GM23338 (cell line): ENCODE data around the gene KRTAP6-1. TPM values are rescaled to one million over a fixed set of nuclear protein-coding genes. Genes with fewer than 3 reads are reported as not detected.

Experiments used
- ATAC-seq: fragments of 200-7000 bp; cut with Tn5 transposase; 3 replicates; pipeline ENCODE4 v1.9.1; 2020
- DNase-seq: peaks from one replicate; pipeline ENCODE4 v3.0.0-alpha.2; 2015; ENCODE audit warnings: low spot score
- H2AFZ ChIP-seq: fragments of 200-600 bp; sonication (generic); 2 replicates; pipeline ENCODE4 v1.8.0; 2016; ENCODE audit warnings: antibody characterized with exemption, mild to moderate bottlenecking, moderate library complexity
- H3F3A ChIP-seq: fragments of 200-600 bp; sonication (generic); replicated peaks from 2 replicates; pipeline ENCODE4 v1.8.0; 2017; ENCODE audit warnings: antibody characterized with exemption, mixed run types, low read depth
- H3K27ac ChIP-seq: fragments of 200-600 bp; sonication (generic); 2 replicates; pipeline ENCODE4 v1.6.1; 2016; ENCODE audit warnings: low read depth
- H3K27me3 ChIP-seq: fragments of 200-600 bp; sonication (generic); 2 replicates; pipeline ENCODE4 v1.8.0; 2016; ENCODE audit warnings: mild to moderate bottlenecking, mixed run types, moderate library complexity; ENCODE audit not compliant: insufficient read depth
- H3K36me3 ChIP-seq: fragments of 200-600 bp; sonication (generic); 2 replicates; pipeline ENCODE4 v1.8.0; 2016; ENCODE audit warnings: mild to moderate bottlenecking; ENCODE audit not compliant: insufficient read depth
- H3K4me1 ChIP-seq: fragments of 200-600 bp; sonication (generic); 2 replicates; pipeline ENCODE4 v1.8.0; 2016; ENCODE audit warnings: mild to moderate bottlenecking, moderate library complexity; ENCODE audit not compliant: insufficient read depth
- H3K4me2 ChIP-seq: fragments of 200-600 bp; sonication (generic); 2 replicates; pipeline ENCODE4 v1.7.1; 2017; ENCODE audit warnings: mixed run types
- H3K4me3 ChIP-seq: fragments of 200-600 bp; sonication (generic); 2 replicates; pipeline ENCODE4 v1.6.1; 2016; ENCODE audit warnings: mixed run types
- H3K79me2 ChIP-seq: fragments of 200-600 bp; sonication (generic); replicated peaks from 2 replicates; pipeline ENCODE4 v1.8.0; 2017; ENCODE audit warnings: mild to moderate bottlenecking; ENCODE audit not compliant: insufficient read depth
- H3K9me2 ChIP-seq: fragments of 200-600 bp; sonication (generic); 2 replicates; pipeline ENCODE4 v1.8.0; 2017; ENCODE audit not compliant: insufficient read depth
- H4K20me1 ChIP-seq: fragments of 200-600 bp; sonication (generic); replicated peaks from 2 replicates; pipeline ENCODE4 v1.8.0; 2017; ENCODE audit warnings: mild to moderate bottlenecking; ENCODE audit not compliant: insufficient read depth
- H3K27ac Mint-ChIP-seq: 2 replicates; pipeline ENCODE4 v1.8.0; 2020; ENCODE audit warnings: inconsistent platforms, mild to moderate bottlenecking, moderate library complexity, mixed read lengths
- H3K27me3 Mint-ChIP-seq: 3 replicates; pipeline ENCODE4 v1.8.0; 2022; ENCODE audit warnings: low read depth, mild to moderate bottlenecking, moderate library complexity, mixed read lengths, inconsistent platforms; ENCODE audit not compliant: insufficient read depth, poor library complexity
- H3K36me3 Mint-ChIP-seq: 3 replicates; pipeline ENCODE4 v1.8.0; 2021; ENCODE audit warnings: low read depth, mild to moderate bottlenecking, inconsistent platforms, moderate library complexity, mixed read lengths
- H3K4me1 Mint-ChIP-seq: 3 replicates; pipeline ENCODE4 v1.8.0; 2020; ENCODE audit warnings: mild to moderate bottlenecking, inconsistent platforms, mixed read lengths
- H3K4me3 Mint-ChIP-seq: 3 replicates; pipeline ENCODE4 v1.8.0; 2021; ENCODE audit warnings: moderate library complexity, mild to moderate bottlenecking, inconsistent platforms, mixed read lengths
- H3K9me3 Mint-ChIP-seq: 3 replicates; pipeline ENCODE4 v1.8.0; 2020; ENCODE audit warnings: moderate library complexity, mild to moderate bottlenecking, inconsistent platforms, mixed read lengths
- CREB1 ChIP-seq: fragments of 250-450 bp; sonication (Bioruptor Pico); IDR thresholded peaks from 2 replicates; pipeline ENCODE4 v1.5.0; 2020; ENCODE audit warnings: low read depth, mild to moderate bottlenecking, moderate library complexity
- ETS1 ChIP-seq: IDR thresholded peaks from 2 replicates; pipeline ENCODE4 v1.6.1; 2016; ENCODE audit warnings: antibody characterized with exemption
- EZH2 ChIP-seq: fragments of 200-600 bp; sonication (generic); IDR thresholded peaks from one replicate; pipeline ENCODE4 v1.8.0; 2017; ENCODE audit warnings: antibody characterized with exemption, mild to moderate bottlenecking, low read depth; ENCODE audit not compliant: unreplicated experiment
- EZH2phosphoT487 ChIP-seq: fragments of 200-600 bp; sonication (generic); IDR thresholded peaks from one replicate; pipeline ENCODE4 v1.8.1; 2018; ENCODE audit warnings: antibody characterized with exemption; ENCODE audit not compliant: unreplicated experiment
- NANOG ChIP-seq: IDR thresholded peaks from 2 replicates; pipeline ENCODE4 v1.6.1; 2016; ENCODE audit warnings: antibody characterized with exemption, borderline replicate concordance
- REST ChIP-seq: IDR thresholded peaks from one replicate; pipeline ENCODE4 v1.6.1; 2018; ENCODE audit warnings: antibody characterized with exemption; ENCODE audit not compliant: unreplicated experiment
- STAT1 ChIP-seq: IDR thresholded peaks from one replicate; pipeline ENCODE4 v1.6.1; 2016; ENCODE audit warnings: antibody characterized with exemption; ENCODE audit not compliant: unreplicated experiment
- long read RNA-seq: library from polyadenylated mRNA; unstranded; transcript quantifications from one replicate; pipeline ENCODE4 v2.0.0, GENCODE V29; 2020; ENCODE audit not compliant: unreplicated experiment
- polyA plus RNA-seq: library from polyadenylated mRNA; unstranded; fragments of >200 nt; fragmentation: Nextera tagmentation; extraction: Ambion mirVana; gene quantifications from 2 replicates; pipeline ENCODE4 v1.2.1, GENCODE V29; 2016
- total RNA-seq: library from RNA; depleted of rRNA; stranded (reverse); fragments of >200 nt; shearing (Covaris generic); gene quantifications from 2 replicates; pipeline ENCODE4 v1.2.3, GENCODE V29; 2014; rRNA removed
- TF ChIP-seq, protein P1 (sequence below), 2 experiments: fragments of 200-600 bp in 1 of 2; sonication (generic) in 1 of 2; conservative IDR thresholded peaks; 2 replicates each; pipeline versions ENCODE4 v1.5.1 to v1.6.1; 2016 to 2017; ENCODE audit warnings: antibody characterized with exemption in 2 of 2, low read depth in 2 of 2, mild to moderate bottlenecking in 2 of 2, moderate library complexity in 1 of 2
- TF ChIP-seq, protein P2 (sequence below): fragments of 250-450 bp; sonication (Bioruptor Pico); IDR thresholded peaks from 2 replicates; pipeline ENCODE4 v1.5.0; 2020; ENCODE audit warnings: mild to moderate bottlenecking, moderate library complexity

Gene KRTAP6-1, protein sequence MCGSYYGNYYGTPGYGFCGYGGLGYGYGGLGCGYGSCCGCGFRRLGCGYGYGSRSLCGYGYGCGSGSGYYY
- total RNA-seq (not detected in 2 replicates), polyA plus RNA-seq (not detected in 2 replicates)
- long read RNA-seq, result 0 reads

DNA sequence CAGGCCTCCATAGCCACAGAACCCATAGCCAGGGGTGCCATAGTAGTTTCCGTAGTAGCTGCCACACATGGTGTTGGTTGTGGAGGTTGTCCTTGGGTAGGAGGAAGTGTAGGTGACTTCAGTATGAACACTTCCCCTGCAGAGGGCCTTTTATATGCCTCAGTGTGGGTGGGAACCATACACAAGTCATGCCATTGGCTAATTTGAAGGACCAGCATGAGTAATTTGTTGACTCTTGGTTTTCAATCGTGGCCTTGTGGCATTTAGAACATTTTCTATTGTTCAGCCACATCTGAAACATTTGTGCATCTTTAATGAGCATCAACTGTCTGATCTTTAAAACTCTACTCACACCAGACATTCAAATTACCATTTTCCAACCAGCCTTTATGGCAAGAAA, at the start of gene KRTAP6-1:
KRTAP6-1 (minus strand) TSS at position 95 of the 400 bp plus-strand sequence; CDS start at position 69, 26 bp downstream.
- Mint-ChIP-seq H3K9me3 (peaks cover 7% of the 10 kb centered on the region; the same call in 2 of the 3 replicates), H3K4me3 (no peak within 1 kb of the TSS), H3K36me3 (no peaks in the 10 kb centered on the region), H3K4me1 (no peaks in the 10 kb centered on the region), H3K27ac (no peak within 1 kb of the TSS), H3K27me3 (no peaks in the 10 kb centered on the region)
- Histone ChIP-seq H3K4me1 (no peaks in the 10 kb centered on the region), H3K9me2 (no peaks in the 10 kb centered on the region), H3K4me2 (no peak within 1 kb of the TSS), H3F3A (no peaks in the 10 kb centered on the region), H4K20me1 (no peaks in the 10 kb centered on the region), H3K27me3 (no peaks in the 10 kb centered on the region), H3K36me3 (no peaks in the 10 kb centered on the region), H3K27ac (no peak within 1 kb of the TSS), H3K4me3 (no peak within 1 kb of the TSS), H2AFZ (no peak within 1 kb of the TSS), H3K79me2 (no peaks in the 10 kb centered on the region)
- TF ChIP-seq NANOG, result no peak
- no peak for TF ChIP-seq EZH2phosphoT487
- TF ChIP-seq REST, result no peak
- TF ChIP-seq STAT1, result no peak
- TF ChIP-seq CREB1, result no peak
- TF ChIP-seq, protein P1, sequence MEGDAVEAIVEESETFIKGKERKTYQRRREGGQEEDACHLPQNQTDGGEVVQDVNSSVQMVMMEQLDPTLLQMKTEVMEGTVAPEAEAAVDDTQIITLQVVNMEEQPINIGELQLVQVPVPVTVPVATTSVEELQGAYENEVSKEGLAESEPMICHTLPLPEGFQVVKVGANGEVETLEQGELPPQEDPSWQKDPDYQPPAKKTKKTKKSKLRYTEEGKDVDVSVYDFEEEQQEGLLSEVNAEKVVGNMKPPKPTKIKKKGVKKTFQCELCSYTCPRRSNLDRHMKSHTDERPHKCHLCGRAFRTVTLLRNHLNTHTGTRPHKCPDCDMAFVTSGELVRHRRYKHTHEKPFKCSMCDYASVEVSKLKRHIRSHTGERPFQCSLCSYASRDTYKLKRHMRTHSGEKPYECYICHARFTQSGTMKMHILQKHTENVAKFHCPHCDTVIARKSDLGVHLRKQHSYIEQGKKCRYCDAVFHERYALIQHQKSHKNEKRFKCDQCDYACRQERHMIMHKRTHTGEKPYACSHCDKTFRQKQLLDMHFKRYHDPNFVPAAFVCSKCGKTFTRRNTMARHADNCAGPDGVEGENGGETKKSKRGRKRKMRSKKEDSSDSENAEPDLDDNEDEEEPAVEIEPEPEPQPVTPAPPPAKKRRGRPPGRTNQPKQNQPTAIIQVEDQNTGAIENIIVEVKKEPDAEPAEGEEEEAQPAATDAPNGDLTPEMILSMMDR (conservative IDR thresholded peaks at IDR 0.05; ENCODE audit: low read depth in 2 of 2), result no peak
- ATAC-seq (no peak), DNase-seq (no peak)

- H3F3A ChIP-seq, result no peaks in the 10 kb centered on the region
- H2AFZ ChIP-seq, result no peak overlapping the region
- no peak overlapping the region for H3K27ac ChIP-seq
- no peaks in the 10 kb centered on the region for H4K20me1 ChIP-seq
- no peak overlapping the region for H3K4me3 ChIP-seq
- no peak overlapping the region for H3K4me2 ChIP-seq
- no peaks in the 10 kb centered on the region for H3K27me3 ChIP-seq
- Mint-ChIP-seq H3K4me1 (no peaks in the 10 kb centered on the region), H3K4me3 (no peak overlapping the region), H3K27me3 (no peaks in the 10 kb centered on the region), H3K36me3 (no peaks in the 10 kb centered on the region), H3K9me3 (no peaks in the 10 kb centered on the region; the same call in 2 of the 3 replicates), H3K27ac (no peak overlapping the region)
- ATAC-seq (no peak), DNase-seq (no peak)
- no peaks in the 10 kb centered on the region for H3K36me3 ChIP-seq
- H3K4me1 ChIP-seq, result no peaks in the 10 kb centered on the region
- H3K79me2 ChIP-seq, result no peaks in the 10 kb centered on the region
- no peaks in the 10 kb centered on the region for H3K9me2 ChIP-seq
- TF ChIP-seq ETS1 (no peak), EZH2 (no peak), CREB1 (no peak)
- TF ChIP-seq, protein P2, sequence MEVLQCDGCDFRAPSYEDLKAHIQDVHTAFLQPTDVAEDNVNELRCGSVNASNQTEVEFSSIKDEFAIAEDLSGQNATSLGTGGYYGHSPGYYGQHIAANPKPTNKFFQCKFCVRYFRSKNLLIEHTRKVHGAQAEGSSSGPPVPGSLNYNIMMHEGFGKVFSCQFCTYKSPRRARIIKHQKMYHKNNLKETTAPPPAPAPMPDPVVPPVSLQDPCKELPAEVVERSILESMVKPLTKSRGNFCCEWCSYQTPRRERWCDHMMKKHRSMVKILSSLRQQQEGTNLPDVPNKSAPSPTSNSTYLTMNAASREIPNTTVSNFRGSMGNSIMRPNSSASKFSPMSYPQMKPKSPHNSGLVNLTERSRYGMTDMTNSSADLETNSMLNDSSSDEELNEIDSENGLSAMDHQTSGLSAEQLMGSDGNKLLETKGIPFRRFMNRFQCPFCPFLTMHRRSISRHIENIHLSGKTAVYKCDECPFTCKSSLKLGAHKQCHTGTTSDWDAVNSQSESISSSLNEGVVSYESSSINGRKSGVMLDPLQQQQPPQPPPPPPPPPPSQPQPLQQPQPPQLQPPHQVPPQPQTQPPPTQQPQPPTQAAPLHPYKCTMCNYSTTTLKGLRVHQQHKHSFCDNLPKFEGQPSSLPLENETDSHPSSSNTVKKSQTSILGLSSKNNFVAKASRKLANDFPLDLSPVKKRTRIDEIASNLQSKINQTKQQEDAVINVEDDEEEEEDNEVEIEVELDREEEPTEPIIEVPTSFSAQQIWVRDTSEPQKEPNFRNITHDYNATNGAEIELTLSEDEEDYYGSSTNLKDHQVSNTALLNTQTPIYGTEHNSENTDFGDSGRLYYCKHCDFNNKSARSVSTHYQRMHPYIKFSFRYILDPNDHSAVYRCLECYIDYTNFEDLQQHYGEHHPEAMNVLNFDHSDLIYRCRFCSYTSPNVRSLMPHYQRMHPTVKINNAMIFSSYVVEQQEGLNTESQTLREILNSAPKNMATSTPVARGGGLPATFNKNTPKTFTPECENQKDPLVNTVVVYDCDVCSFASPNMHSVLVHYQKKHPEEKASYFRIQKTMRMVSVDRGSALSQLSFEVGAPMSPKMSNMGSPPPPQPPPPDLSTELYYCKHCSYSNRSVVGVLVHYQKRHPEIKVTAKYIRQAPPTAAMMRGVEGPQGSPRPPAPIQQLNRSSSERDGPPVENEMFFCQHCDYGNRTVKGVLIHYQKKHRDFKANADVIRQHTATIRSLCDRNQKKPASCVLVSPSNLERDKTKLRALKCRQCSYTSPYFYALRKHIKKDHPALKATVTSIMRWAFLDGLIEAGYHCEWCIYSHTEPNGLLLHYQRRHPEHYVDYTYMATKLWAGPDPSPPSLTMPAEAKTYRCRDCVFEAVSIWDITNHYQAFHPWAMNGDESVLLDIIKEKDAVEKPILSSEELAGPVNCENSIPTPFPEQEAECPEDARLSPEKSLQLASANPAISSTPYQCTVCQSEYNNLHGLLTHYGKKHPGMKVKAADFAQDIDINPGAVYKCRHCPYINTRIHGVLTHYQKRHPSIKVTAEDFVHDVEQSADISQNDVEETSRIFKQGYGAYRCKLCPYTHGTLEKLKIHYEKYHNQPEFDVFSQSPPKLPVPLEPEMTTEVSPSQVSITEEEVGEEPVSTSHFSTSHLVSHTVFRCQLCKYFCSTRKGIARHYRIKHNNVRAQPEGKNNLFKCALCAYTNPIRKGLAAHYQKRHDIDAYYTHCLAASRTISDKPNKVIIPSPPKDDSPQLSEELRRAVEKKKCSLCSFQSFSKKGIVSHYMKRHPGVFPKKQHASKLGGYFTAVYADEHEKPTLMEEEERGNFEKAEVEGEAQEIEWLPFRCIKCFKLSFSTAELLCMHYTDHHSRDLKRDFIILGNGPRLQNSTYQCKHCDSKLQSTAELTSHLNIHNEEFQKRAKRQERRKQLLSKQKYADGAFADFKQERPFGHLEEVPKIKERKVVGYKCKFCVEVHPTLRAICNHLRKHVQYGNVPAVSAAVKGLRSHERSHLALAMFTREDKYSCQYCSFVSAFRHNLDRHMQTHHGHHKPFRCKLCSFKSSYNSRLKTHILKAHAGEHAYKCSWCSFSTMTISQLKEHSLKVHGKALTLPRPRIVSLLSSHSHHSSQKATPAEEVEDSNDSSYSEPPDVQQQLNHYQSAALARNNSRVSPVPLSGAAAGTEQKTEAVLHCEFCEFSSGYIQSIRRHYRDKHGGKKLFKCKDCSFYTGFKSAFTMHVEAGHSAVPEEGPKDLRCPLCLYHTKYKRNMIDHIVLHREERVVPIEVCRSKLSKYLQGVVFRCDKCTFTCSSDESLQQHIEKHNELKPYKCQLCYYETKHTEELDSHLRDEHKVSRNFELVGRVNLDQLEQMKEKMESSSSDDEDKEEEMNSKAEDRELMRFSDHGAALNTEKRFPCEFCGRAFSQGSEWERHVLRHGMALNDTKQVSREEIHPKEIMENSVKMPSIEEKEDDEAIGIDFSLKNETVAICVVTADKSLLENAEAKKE (CRISPR knock-in tag), result no peak
Measured at GRCh38 chr21:30652891-30653290, 39.2 kb upstream of the KRTAP6-1 start.
